ENCODE results near the gene JAK1. TPM values are rescaled to one million over a fixed set of nuclear protein-coding genes. Genes with fewer than 3 reads are reported as not detected.
A peak's percentile ranks its signal among the peaks of the same experiment; 100 is the strongest.

Gene JAK1
- total and polyA plus RNA-seq, 2 experiments from 2014 or later = 8.0 to 19.5 TPM

DNA sequence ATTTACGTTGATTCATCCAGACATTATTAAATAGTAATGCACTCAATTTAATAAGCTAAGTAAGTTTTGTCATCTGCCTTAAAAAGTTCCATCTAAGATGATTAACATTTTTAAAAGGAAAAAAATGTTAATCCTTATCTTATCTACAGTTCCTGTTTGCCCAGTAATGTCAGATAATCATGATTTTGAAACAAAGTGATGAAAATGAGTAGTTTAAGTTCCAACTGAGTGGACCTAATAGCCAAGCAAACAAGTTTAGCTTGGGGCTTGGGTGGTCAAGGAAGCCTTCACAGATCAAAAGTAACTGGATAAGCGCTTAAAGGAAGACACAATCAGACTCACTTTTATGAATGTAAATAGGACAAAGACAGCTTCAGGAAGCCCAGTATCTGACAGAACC is 40.5 kb upstream of the JAK1 start:
- Mint-ChIP-seq H3K4me1 (peaks cover 5% of the 10 kb centered on the region; the same call in 2 of the 3 replicates), H3K27me3 (ENCODE audit: insufficient read depth, low read depth, poor library complexity) (peaks cover 36% of the 10 kb centered on the region), H3K27ac (no peak overlapping the region), H3K4me3 (no peak overlapping the region), H3K9me3 (no peaks in the 10 kb centered on the region), H3K36me3 (ENCODE audit: low read depth) (no peaks in the 10 kb centered on the region)
- Histone ChIP-seq H3K4me2 (no peak overlapping the region), H3F3A (replicated peaks; ENCODE audit: low read depth) (peaks cover 6% of the 10 kb centered on the region), H3K79me2 (replicated peaks; ENCODE audit: insufficient read depth) (no peaks in the 10 kb centered on the region), H2AFZ (no peak overlapping the region), H3K9me2 (ENCODE audit: insufficient read depth) (no peaks in the 10 kb centered on the region), H3K36me3 (ENCODE audit: insufficient read depth) (no peaks in the 10 kb centered on the region), H3K4me3 (no peak overlapping the region), H3K27me3 (ENCODE audit: insufficient read depth) (peaks cover 47% of the 10 kb centered on the region), H3K27ac (ENCODE audit: low read depth) (no peak overlapping the region), H3K4me1 (ENCODE audit: insufficient read depth) (no peaks in the 10 kb centered on the region; the same call in 1 of the 2 replicates), H4K20me1 (replicated peaks; ENCODE audit: insufficient read depth) (no peaks in the 10 kb centered on the region; the same call in 1 of the 2 replicates)
- DNase-seq (ENCODE audit: low spot score) (no peak), ATAC-seq (no peak)
- TF ChIP-seq, protein P1, sequence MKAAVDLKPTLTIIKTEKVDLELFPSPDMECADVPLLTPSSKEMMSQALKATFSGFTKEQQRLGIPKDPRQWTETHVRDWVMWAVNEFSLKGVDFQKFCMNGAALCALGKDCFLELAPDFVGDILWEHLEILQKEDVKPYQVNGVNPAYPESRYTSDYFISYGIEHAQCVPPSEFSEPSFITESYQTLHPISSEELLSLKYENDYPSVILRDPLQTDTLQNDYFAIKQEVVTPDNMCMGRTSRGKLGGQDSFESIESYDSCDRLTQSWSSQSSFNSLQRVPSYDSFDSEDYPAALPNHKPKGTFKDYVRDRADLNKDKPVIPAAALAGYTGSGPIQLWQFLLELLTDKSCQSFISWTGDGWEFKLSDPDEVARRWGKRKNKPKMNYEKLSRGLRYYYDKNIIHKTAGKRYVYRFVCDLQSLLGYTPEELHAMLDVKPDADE (IDR thresholded peaks at IDR 0.05) = no peak
- TF ChIP-seq, protein P2, sequence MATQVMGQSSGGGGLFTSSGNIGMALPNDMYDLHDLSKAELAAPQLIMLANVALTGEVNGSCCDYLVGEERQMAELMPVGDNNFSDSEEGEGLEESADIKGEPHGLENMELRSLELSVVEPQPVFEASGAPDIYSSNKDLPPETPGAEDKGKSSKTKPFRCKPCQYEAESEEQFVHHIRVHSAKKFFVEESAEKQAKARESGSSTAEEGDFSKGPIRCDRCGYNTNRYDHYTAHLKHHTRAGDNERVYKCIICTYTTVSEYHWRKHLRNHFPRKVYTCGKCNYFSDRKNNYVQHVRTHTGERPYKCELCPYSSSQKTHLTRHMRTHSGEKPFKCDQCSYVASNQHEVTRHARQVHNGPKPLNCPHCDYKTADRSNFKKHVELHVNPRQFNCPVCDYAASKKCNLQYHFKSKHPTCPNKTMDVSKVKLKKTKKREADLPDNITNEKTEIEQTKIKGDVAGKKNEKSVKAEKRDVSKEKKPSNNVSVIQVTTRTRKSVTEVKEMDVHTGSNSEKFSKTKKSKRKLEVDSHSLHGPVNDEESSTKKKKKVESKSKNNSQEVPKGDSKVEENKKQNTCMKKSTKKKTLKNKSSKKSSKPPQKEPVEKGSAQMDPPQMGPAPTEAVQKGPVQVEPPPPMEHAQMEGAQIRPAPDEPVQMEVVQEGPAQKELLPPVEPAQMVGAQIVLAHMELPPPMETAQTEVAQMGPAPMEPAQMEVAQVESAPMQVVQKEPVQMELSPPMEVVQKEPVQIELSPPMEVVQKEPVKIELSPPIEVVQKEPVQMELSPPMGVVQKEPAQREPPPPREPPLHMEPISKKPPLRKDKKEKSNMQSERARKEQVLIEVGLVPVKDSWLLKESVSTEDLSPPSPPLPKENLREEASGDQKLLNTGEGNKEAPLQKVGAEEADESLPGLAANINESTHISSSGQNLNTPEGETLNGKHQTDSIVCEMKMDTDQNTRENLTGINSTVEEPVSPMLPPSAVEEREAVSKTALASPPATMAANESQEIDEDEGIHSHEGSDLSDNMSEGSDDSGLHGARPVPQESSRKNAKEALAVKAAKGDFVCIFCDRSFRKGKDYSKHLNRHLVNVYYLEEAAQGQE (IDR thresholded peaks at IDR 0.05; ENCODE audit: unreplicated experiment) = no peak
- TF ChIP-seq EZH2 (IDR thresholded peaks at IDR 0.05; ENCODE audit: low read depth, unreplicated experiment) = no peak
- no peak for TF ChIP-seq CREB1 (CRISPR knock-in tag; IDR thresholded peaks at IDR 0.05; ENCODE audit: low read depth)
- TF ChIP-seq EZH2phosphoT487 (IDR thresholded peaks at IDR 0.05; ENCODE audit: unreplicated experiment) = no peak

DNA sequence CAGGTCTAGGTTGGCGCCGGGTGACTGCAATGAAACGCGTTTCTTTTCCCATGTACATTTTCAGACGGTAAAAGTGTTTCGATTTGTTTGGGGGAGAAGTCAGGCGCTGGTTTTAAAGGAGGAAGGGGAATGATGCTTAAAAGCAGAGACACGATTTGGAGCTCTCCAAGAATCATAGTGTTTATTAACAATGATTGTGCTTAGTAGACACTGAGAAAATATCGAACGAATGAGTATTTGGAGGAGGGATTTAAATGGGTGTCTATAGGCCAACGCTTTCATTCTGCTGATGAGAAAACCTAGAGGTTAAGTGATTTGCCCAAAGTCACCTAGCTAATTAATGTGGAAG is 36.9 kb upstream of the JAK1 start:
- peak overlapping the region; percentile 97 for H2AFZ ChIP-seq
- ATAC-seq (no peak; the same call in 2 of the 3 replicates), DNase-seq (ENCODE audit: low spot score) (peak; percentile 30)
- H3K27ac ChIP-seq (ENCODE audit: low read depth) = no peak overlapping the region
- H3K4me1 Mint-ChIP-seq = peaks cover 11% of the 10 kb centered on the region; the same call in 2 of the 3 replicates
- H3K27ac Mint-ChIP-seq = no peak overlapping the region
- H3K4me2 ChIP-seq = peak overlapping the region; percentile 90
- no peaks in the 10 kb centered on the region for H3K79me2 ChIP-seq (replicated peaks; ENCODE audit: insufficient read depth)
- peaks cover 41% of the 10 kb centered on the region for H3K27me3 Mint-ChIP-seq (ENCODE audit: insufficient read depth, low read depth, poor library complexity)
- peak overlapping the region; percentile 74 for H3K4me3 Mint-ChIP-seq
- H3F3A ChIP-seq (replicated peaks; ENCODE audit: low read depth) = peaks cover 10% of the 10 kb centered on the region
- H3K36me3 ChIP-seq (ENCODE audit: insufficient read depth) = no peaks in the 10 kb centered on the region
- no peaks in the 10 kb centered on the region; the same call in 1 of the 2 replicates for H4K20me1 ChIP-seq (replicated peaks; ENCODE audit: insufficient read depth)
- peaks cover 13% of the 10 kb centered on the region for H3K36me3 Mint-ChIP-seq (ENCODE audit: low read depth)
- H3K4me1 ChIP-seq (ENCODE audit: insufficient read depth) = no peaks in the 10 kb centered on the region; the same call in 1 of the 2 replicates
- H3K27me3 ChIP-seq (ENCODE audit: insufficient read depth) = peaks cover 65% of the 10 kb centered on the region
- H3K4me3 ChIP-seq = peak overlapping the region; percentile 62
- H3K9me3 Mint-ChIP-seq = peaks cover 14% of the 10 kb centered on the region
- no peaks in the 10 kb centered on the region; the same call in 1 of the 2 replicates for H3K9me2 ChIP-seq (ENCODE audit: insufficient read depth)
- TF ChIP-seq, protein P2 (IDR thresholded peaks at IDR 0.05; ENCODE audit: unreplicated experiment) = no peak
- TF ChIP-seq STAT1 (IDR thresholded peaks at IDR 0.05; ENCODE audit: unreplicated experiment) (no peak), EZH2phosphoT487 (IDR thresholded peaks at IDR 0.05; ENCODE audit: unreplicated experiment) (no peak)
- TF ChIP-seq, protein P1 (IDR thresholded peaks at IDR 0.05) = no peak

All from GM23338 (cell line).